Neuron (in vitro differentiated cells): ENCODE results near the gene SLC35B4.

Source experiments
- H2AFZ ChIP-seq: one replicate; pipeline ENCODE4 v1.6.1; 2013; ENCODE audit warnings: low read depth, mild to moderate bottlenecking, inconsistent platforms, low read length, moderate library complexity
- H3K27me3 ChIP-seq: one replicate; pipeline ENCODE4 v1.6.1; 2013; ENCODE audit warnings: low read length; ENCODE audit not compliant: insufficient read depth
- H3K36me3 ChIP-seq: one replicate; pipeline ENCODE4 v1.6.1; 2013; ENCODE audit warnings: low read length; ENCODE audit not compliant: insufficient read depth
- H3K4me1 ChIP-seq: one replicate; pipeline ENCODE4 v1.6.1; 2013; ENCODE audit warnings: low read length; ENCODE audit not compliant: insufficient read depth
- H3K4me3 ChIP-seq: 2 replicates; pipeline ENCODE4 v1.5.1; 2013; ENCODE audit warnings: mild to moderate bottlenecking, low read length, moderate library complexity
- H3K9me3 ChIP-seq: one replicate; pipeline ENCODE4 v1.6.1; 2013; ENCODE audit warnings: low read length

Gene SLC35B4

GRCh38 chr7:134350709-134351108 lies 34.0 kb upstream of the SLC35B4 start:
- no peaks in the 10 kb centered on the region for H3K27me3 ChIP-seq
- H3K4me3 ChIP-seq, result no peak overlapping the region
- no peaks in the 10 kb centered on the region for H3K36me3 ChIP-seq
- no peaks in the 10 kb centered on the region for H3K9me3 ChIP-seq
- peaks cover 9% of the 10 kb centered on the region for H3K4me1 ChIP-seq
- H2AFZ ChIP-seq, result no peak overlapping the region

GRCh38 chr7:134347567-134347966 lies 30.8 kb upstream of the SLC35B4 start:
- no peaks in the 10 kb centered on the region for H3K27me3 ChIP-seq
- H3K9me3 ChIP-seq, result no peaks in the 10 kb centered on the region
- H2AFZ ChIP-seq, result no peak overlapping the region
- H3K4me3 ChIP-seq, result no peak overlapping the region
- H3K36me3 ChIP-seq, result no peaks in the 10 kb centered on the region
- peaks cover 9% of the 10 kb centered on the region for H3K4me1 ChIP-seq

- Histone ChIP-seq H3K36me3 (no peaks in the 10 kb centered on the region), H3K27me3 (no peaks in the 10 kb centered on the region)
Measured at GRCh38 chr7:134343796-134344195, 27.1 kb upstream of the SLC35B4 start.

GRCh38 chr7:134343136-134343535 lies 26.4 kb upstream of the SLC35B4 start:
- Histone ChIP-seq H3K36me3 (no peaks in the 10 kb centered on the region), H3K4me3 (no peak overlapping the region), H3K9me3 (no peaks in the 10 kb centered on the region), H2AFZ (no peak overlapping the region), H3K4me1 (no peaks in the 10 kb centered on the region), H3K27me3 (no peaks in the 10 kb centered on the region)

More at GRCh38 chr7:134343796-134344195, 27.1 kb upstream of the SLC35B4 start:
- Histone ChIP-seq H3K4me1 (no peaks in the 10 kb centered on the region), H2AFZ (no peak overlapping the region), H3K4me3 (no peak overlapping the region), H3K9me3 (no peaks in the 10 kb centered on the region)

- H3K27me3 ChIP-seq, result no peaks in the 10 kb centered on the region
- H3K9me3 ChIP-seq, result peaks cover 2% of the 10 kb centered on the region
- H3K4me1 ChIP-seq, result no peaks in the 10 kb centered on the region
- H2AFZ ChIP-seq, result no peak overlapping the region
- no peaks in the 10 kb centered on the region for H3K36me3 ChIP-seq
- no peak overlapping the region for H3K4me3 ChIP-seq
Measured at GRCh38 chr7:134339475-134339874, 22.7 kb upstream of the SLC35B4 start.

GRCh38 chr7:134337980-134338379 lies 21.2 kb upstream of the SLC35B4 start:
- H2AFZ ChIP-seq, result no peak overlapping the region
- no peaks in the 10 kb centered on the region for H3K4me1 ChIP-seq
- H3K27me3 ChIP-seq, result no peaks in the 10 kb centered on the region
- peaks cover 2% of the 10 kb centered on the region for H3K9me3 ChIP-seq
- H3K36me3 ChIP-seq, result no peaks in the 10 kb centered on the region
- no peak overlapping the region for H3K4me3 ChIP-seq

- Histone ChIP-seq H3K27me3 (no peaks in the 10 kb centered on the region), H3K4me1 (no peaks in the 10 kb centered on the region), H3K4me3 (no peak overlapping the region), H2AFZ (no peak overlapping the region), H3K9me3 (peaks cover 2% of the 10 kb centered on the region), H3K36me3 (no peaks in the 10 kb centered on the region)
Measured at GRCh38 chr7:134334408-134334807, 17.7 kb upstream of the SLC35B4 start.

- H3K27me3 ChIP-seq, result no peaks in the 10 kb centered on the region
- no peaks in the 10 kb centered on the region for H3K4me1 ChIP-seq
- H2AFZ ChIP-seq, result no peak overlapping the region
- no peak overlapping the region for H3K4me3 ChIP-seq
- H3K36me3 ChIP-seq, result no peaks in the 10 kb centered on the region
- H3K9me3 ChIP-seq, result peaks cover 2% of the 10 kb centered on the region
Measured at GRCh38 chr7:134333943-134334342, 17.2 kb upstream of the SLC35B4 start.

GRCh38 chr7:134332892-134333291 lies 16.2 kb upstream of the SLC35B4 start:
- Histone ChIP-seq H3K4me3 (no peak overlapping the region), H2AFZ (no peak overlapping the region), H3K4me1 (no peaks in the 10 kb centered on the region), H3K36me3 (no peaks in the 10 kb centered on the region), H3K9me3 (peaks cover 2% of the 10 kb centered on the region), H3K27me3 (no peaks in the 10 kb centered on the region)

- Histone ChIP-seq H3K27me3 (no peaks in the 10 kb centered on the region), H3K36me3 (no peaks in the 10 kb centered on the region), H3K9me3 (peaks cover 2% of the 10 kb centered on the region), H2AFZ (no peak overlapping the region), H3K4me1 (no peaks in the 10 kb centered on the region), H3K4me3 (no peak overlapping the region)
Measured at GRCh38 chr7:134331393-134331792, 14.7 kb upstream of the SLC35B4 start.

GRCh38 chr7:134330974-134331373 lies 14.2 kb upstream of the SLC35B4 start:
- Histone ChIP-seq H2AFZ (no peak overlapping the region), H3K4me1 (no peaks in the 10 kb centered on the region), H3K27me3 (no peaks in the 10 kb centered on the region), H3K4me3 (no peak overlapping the region), H3K9me3 (peaks cover 2% of the 10 kb centered on the region), H3K36me3 (no peaks in the 10 kb centered on the region)

GRCh38 chr7:134329614-134330346 lies 13.1 kb upstream of the SLC35B4 start:
- Histone ChIP-seq H2AFZ (no peak overlapping the region), H3K4me3 (no peak overlapping the region), H3K36me3 (no peaks in the 10 kb centered on the region), H3K27me3 (no peaks in the 10 kb centered on the region), H3K9me3 (no peaks in the 10 kb centered on the region), H3K4me1 (no peaks in the 10 kb centered on the region)

- H3K27me3 ChIP-seq, result no peaks in the 10 kb centered on the region
- H2AFZ ChIP-seq, result no peak overlapping the region
- no peaks in the 10 kb centered on the region for H3K4me1 ChIP-seq
- no peak overlapping the region for H3K4me3 ChIP-seq
- no peaks in the 10 kb centered on the region for H3K36me3 ChIP-seq
- no peaks in the 10 kb centered on the region for H3K9me3 ChIP-seq
Measured at GRCh38 chr7:134328900-134329299, 12.2 kb upstream of the SLC35B4 start.

- no peak overlapping the region for H3K4me3 ChIP-seq
- no peaks in the 10 kb centered on the region for H3K36me3 ChIP-seq
- H3K9me3 ChIP-seq, result no peaks in the 10 kb centered on the region
- no peak overlapping the region for H2AFZ ChIP-seq
- H3K27me3 ChIP-seq, result no peaks in the 10 kb centered on the region
- no peaks in the 10 kb centered on the region for H3K4me1 ChIP-seq
Measured at GRCh38 chr7:134327896-134328295, 11.2 kb upstream of the SLC35B4 start.
